Activated gamma-delta T cell treated with anti-CD3 and anti-CD28 coated beads, Interleukin-2, amount 50 U/mL, for 16 hours (primary cell): Measurements from ENCODE around the gene DOK3.
"Not testable (repeated sequence)": the region's sequence is repeated elsewhere in the genome, so short reads cannot be mapped to it uniquely, and the experiment has no call there.

Source experiments
- DNase-seq: peaks from one replicate; pipeline ENCODE4 v3.0.0-alpha.2; 2020; ENCODE audit warnings: low read depth

Gene DOK3

DNA sequence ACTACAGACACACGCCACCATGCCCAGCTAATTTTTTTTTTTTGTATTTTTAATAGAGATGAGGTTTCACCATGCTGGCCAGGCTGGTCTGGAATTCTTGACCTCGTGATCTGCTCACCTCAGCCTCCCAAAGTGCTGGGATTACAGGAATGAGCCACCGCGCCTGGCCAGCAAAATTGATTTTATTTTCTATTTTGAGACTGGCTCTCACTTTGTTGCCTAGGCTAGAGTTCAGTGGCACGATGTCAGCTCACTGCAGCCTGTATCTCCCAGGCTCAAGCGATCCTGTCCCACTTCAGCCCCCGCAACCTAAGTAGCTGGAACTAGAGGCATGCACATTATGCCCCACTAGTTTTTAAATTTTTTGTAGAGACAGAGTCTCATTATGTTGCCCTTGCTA is 24.8 kb upstream of the DOK3 start:
- not testable (repeated sequence) for DNase-seq

DNA sequence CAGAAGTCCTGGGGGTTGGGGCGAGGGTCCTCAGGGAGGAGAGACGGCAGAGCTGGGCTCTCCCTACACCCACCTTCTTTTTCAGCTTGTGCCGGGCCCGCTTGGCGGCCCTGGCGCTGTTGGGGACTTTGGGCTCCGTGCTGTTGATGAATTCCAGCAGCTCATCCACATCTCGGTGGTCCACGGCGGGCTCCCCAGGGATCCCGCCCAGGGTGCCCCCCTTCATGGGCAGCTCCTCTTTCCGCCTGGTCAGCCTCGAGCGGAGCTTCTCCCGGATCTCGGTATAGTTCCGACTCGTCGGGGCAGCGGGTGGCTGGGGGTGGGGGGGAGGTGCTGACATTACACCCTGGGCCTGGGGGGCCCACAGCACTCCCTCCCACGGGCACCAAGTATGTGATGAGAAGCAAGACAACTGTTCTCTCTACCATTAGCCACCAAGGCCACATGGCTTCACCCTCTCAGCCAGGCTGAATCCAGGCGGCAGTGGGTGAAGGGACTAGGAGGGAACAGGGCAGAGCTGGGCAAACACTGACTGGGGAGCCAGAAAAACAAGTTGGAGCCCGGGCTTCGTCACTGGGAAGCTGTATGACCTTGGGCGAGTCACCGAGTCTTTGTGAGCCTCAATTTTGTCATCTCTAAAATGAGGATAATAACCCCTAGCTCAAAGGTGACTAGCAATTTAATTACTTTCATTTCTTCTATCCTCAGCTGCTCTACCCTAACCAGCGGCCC is 21.7 kb upstream of the DOK3 start:
- DNase-seq, result no peak

DNA sequence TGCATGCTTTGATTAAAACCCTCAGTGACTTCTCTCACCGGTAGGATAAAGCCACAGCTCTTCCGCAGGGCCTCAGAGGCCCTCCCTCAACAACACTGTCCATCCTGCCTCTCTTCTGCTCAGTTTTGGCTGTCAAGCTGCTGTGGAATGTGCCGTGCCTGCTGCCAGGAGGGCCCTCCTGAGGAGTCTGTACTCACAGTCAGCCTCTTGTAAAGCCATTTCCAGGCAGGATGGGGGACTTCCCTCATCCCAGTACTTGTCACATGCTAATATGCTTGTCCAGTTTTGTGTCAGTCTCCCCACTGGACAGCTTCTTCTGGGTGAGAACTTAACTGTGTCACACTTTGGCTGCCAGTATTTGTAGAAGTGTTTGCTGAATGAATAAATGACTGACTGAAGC is 21.0 kb upstream of the DOK3 start:
- no peak for DNase-seq

DNA sequence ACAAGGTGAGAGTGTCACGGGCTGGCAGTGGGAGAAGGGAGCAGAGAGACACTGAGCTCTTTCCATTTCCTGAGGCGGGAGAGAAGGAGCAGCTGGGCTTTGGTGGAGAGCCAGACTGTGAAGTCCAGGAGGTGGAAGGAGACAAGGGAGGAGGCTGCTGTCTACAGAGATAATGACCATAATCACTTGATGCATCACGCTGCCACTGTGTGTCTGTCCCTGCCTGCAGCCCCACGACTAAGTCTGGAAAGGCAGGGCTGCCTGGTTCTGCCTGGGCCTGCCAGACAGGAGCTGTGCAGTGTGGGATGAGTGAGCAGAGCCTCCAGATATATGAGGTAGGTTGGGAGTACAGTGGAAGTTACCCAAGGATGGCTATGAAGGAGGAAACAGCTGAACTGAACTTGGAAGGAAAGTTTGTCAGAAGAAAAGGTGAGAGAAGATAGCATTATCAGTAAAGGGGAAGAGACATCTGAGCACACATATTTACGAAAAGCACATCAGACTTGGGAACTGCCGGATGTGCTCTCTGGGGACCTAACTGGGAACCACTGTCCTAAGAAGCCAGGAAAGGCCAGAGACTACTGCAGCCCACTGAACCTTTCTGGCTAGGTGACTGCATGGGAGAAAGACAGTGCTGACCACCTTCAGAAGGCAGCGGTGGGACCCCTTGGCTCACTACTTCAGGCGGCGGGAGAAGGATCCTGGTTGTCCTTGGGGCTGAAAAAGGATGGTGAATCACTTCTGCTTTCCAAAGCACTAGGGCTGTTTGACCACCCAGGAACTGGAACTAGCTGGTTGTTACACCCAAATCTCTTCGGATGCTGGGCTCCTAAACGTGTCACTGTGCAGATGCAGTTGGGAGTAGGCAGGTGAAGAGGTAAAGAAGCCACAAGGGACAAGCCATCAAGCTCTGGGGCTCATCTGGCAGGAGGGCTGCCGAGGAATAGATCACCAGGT is 19.9 kb upstream of the DOK3 start:
- DNase-seq, result no peak

DNA sequence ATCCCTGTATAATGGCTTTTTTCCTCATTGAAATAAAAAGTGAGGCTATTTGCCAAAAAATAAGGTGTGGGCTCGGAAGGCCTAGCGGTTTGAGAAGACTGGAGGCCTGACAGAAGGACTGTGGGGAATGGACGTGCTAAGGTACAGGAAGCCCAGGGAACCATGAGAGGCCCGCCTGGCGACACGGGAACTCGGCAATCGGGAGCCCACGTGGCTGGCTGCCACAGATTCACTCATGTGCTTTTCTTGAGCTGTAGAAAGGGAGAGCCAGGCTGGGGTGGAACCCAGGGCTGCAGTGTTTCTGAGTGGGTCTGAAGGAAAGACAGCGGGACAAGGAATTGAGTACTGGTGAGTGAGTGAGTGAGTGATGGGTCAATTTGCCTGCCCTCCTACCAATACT is 19.0 kb upstream of the DOK3 start:
- no peak for DNase-seq

DNA sequence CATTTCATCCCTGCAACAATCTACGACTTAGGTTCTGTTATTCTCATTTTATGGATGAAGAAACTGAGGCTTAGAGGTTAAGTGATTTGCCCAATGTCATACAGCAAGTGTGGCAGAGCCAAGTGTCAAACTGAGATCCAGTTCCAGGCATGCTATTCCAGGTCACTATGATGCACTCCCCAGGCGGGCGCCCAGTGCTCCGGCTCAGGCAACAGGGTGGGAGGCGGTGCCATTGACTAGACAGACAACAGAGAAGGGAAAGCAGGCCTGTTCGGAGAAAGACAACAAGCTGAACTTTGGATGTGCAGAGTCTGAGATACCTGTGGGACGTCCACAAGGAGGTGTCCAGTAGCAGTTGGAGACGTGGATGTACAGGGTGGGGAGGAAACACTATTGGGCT is 18.0 kb upstream of the DOK3 start:
- no peak for DNase-seq

DNA sequence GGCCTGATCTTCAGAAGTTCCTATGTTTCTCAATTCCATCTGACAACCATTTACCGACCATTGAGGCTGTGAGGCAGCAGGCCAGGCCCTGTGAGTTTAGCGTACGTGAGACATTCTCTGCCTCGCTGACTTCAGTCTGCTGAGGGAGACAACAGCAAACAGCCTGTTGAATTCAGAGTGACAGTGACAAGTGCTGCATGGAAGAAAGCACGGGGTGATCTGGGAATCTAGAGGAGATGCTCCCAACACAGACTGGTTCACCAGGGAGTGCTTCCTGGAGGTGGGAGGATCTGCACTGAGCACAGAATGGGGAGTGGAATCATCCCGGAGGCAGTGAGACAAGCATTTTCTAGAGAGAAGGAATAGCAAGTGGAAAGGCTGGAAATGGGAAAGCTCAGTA is 17.2 kb upstream of the DOK3 start:
- DNase-seq, result no peak

DNA sequence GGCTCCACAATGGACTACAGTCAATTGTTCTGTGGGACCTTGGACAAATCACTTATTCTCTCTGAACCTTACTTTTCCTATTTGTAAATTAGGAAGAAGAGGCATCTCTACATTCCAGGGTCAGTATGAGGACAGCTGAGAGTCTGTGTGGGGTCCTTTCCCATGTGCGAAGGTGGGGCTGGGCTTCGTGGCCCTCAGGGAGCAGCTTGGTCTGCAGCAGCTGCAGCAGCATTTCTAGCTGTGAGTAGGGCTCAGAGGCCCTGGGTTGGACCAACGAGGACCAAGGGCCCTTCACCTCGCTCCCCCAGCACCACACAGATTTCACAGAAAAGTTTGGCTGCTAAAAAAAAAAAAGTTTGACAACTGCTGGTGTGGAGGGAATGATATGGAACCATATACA is 16.6 kb upstream of the DOK3 start:
- DNase-seq, result no peak

DNA sequence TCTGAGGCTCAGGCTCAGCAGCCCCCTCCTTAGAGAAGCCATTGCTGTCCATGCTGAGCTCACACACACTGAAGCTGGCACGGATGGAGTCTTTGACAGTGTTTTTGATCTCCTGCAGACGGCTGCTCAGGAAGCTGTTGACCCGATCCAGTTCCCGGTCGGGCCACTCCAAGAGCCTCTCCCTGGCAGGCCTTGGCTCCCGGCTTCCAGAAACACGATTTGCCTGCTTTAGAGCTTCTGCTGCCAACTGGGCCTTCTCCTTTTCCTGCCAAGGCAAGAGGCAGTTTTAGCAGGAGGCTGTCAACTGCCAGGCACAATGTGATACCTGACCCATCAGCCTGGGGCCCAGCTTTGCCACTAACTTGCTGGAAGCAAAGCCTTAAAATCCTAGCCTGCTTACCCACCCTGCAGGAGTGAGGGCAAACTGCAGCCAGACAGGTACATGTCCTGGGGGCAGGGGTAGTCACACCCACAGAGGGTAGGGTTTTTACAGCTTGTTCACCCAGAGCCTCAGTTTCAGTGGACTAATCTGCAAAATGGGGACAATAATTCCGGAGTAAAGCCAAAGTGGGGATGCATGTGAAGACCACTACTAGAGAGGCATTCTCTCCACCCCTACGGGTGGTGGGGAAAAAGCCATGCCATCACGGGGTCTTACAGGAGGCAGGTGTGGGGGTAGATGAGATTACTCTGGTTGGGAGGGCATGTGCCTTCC is 15.5 kb upstream of the DOK3 start:
- no peak for DNase-seq

DNA sequence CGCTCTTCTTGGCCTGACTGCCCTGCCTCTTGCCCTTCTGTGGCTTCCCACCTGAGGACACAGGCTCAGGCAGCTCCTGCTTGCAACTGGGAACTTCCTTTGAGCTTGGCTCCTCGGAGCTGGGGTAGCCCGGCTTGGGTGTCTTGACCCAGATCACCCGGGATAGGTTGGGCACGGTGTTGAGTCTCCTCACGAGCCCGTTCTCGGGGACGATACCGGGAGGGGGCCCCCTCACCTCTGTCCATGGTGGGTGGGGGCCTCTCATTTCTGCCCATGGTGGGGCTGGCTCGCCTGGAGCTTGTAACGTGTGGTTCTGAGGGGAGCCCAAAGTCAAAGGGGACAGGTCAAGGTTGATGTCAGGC is 14.9 kb upstream of the DOK3 start:
- no peak for DNase-seq

DNA sequence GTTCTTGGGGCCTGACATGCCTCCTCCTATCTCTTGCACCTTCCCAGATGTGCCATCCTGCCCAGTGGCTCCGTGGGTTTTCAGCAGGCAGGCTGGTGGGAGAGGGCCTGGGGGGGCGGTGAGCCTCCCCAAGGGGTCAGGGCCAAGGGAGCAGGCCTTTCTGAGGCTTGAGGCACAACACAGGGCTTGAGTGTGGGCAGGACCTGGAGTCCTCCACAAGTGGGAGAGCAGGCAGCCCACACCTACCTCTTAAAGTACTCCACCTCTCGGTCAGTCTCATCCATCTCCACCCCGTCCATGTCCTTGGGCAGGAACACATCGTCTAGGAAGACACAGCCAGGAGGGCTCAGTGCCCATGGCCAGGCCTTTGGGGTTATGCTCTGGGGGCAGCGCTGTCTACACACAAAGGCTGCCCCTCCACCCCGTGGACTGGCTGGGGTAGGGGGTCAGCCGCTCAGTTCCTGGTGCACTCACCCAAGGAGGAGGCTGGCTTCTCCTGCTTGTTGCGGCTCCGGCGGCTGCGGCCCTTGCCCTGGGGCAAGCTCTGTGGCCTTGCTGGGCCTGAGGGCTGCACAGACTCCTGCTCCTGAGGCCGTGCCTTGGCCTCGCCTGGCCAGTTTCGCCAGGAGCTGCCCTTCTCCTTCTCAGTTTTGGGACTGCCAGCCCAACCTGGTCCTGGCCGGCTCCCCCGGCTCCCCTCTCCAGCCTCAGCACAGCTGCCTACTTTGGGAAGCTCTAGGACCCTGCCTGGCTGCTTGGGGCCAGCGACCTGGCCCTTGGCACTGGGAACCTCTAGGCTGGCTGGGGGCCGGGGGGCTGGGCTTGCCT is 14.3 kb upstream of the DOK3 start:
- no peak for DNase-seq

DNA sequence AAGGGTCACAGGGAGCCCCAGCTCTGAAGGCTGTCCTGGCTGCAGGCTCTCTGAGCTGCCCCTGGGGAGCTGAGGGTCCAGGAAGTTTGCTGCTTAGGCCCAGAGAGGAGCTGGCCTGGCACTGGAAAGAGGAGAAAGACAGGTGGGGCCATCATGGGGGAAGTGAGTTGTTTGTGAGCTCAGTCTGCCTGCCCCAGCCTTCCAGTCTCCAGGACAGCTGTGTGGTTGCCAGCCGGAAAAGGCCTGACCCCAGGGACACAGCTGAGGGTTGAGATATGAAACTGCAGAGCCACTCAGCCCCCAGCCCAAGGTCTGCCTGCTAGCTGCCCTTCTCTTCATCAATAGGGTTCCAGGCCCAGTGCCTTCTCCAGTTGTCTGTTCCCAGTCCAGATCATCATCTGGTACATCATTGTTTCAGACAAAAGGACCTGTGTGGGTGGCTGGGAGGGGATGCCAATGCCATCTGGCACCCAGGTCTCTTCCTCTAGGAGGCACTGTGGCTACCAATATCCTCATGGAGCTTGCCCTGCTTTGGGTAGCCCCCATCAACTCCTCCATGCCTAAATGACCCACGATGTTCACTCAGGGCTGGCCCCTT is 11.4 kb upstream of the DOK3 start:
- no peak for DNase-seq

DNA sequence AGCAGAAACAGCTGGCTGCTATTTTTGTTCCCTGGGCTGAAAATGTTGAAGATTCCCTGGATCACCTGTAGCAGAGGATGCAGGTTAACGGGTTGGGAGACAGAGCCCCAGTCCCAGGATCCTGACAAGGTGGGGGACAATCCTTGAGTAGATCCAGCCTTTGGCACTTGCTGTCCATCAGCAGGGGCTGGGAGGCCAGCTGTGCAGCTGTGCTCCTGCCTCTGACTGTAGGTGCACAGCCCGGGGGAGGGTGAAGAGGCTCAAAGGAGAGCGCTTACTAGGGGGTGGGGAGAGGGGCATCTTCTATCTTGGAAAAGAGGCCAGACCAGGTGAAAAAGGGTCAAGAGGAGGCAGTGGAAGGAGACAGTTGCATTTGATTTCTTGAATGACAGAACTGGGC is 10.6 kb upstream of the DOK3 start:
- no peak for DNase-seq

DNA sequence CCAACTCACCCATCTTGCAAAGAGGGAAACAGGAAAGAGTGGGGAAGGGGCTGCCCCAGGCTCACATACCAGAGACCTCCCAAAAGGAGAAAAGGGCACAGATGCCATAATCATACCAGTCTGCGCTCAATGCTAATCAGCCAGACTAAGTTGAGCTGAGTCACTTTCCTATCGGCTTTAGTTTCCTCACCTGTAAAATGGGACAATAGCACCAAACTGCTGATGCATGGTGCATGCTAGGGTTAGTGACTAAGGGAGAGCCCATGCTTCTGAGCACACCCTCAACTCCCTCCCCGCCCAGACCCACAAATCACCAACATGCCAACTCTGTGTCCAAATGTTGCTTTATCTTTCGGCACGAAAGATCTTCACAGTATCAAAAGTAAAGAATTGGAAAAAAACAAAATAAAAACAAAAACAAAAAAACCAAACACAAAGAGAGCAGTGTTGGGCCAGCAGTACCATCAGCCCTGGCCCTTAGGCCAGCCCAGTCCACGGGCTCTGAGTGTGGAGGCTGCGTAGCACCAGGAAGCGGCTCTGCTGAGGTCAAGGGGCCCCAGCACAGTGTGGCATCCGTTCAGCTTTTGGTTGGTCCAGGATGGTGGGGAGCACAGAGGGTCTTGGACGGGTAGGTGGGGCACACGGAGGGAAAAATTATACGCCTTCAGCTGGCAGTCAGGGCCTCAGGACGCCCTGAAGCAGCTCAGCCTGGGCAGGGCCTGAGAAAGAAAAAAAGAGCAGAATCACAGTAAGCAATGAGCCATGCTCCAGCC is 10.0 kb upstream of the DOK3 start:
- no peak for DNase-seq

DNA sequence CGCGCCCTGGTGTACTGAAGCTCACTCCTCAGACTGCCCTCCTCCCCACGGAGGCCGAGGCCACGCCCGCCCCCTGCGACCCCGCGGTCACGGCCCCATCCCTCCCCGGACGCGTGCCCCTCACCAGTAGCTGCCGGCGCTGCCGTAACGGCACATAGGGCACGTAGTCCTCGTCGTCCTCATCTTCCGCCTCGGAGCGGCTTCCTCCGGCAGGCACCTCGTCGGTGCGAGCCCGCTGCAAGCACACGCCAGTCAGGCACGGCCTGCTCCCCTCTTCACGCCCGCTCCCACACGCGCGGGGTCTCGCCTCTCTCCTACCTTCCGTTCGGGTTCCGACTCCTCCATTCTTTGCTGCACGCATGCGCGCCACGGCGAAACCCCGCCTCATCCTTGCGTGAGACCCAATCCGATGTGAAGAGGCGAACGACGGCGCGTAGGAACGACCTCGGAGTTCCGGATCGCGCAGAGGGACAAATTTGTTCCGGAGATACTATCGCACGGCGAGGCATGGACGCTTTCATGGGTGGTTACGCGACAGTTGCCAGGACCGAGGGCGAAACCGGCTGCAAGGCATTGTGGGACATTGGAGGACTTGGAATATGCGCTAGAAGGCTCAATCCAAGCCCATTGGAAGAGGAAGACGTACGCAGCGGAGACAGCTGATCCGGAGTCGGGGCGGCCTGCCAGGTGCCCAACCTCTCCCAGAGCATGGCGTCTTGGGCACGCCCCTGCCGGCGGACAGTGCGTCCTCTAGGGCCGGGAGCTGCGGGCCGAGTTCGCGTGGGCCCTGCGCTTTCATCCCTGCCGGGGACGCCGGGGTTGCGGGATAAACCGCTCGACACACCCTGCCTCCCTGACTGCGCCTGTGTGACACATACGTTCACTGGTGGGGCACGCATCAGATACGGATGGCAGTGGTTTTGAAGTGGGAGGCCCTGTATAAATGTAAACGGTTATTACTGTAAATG is 7.3 kb upstream of the DOK3 start, which contains the start of gene DDX41:
DDX41 (minus strand) TSS at position 361 of the 968 bp plus-strand sequence; CDS start at position 345, 16 bp downstream.
- DNase-seq, result peak; percentile 94

DNA sequence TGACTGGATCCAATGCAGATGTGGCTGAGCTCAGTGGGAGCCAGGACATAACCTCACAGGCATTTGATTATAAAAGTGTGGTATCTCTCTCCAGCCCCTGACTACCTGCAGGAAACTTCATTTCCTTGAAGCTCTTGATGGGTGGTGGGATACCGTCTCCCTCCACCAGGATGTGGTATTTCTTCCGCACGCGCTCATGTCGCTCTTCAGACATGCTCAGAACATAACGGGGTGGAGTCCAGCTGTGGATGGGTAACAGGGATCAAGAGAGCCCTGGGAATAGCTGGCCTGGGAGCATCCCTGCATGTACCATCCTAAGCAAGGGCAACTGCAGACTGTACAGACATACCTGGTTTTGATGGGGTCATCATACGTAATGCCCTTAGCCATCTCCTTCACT is 6.0 kb upstream of the DOK3 start:
- DNase-seq, result no peak

DNA sequence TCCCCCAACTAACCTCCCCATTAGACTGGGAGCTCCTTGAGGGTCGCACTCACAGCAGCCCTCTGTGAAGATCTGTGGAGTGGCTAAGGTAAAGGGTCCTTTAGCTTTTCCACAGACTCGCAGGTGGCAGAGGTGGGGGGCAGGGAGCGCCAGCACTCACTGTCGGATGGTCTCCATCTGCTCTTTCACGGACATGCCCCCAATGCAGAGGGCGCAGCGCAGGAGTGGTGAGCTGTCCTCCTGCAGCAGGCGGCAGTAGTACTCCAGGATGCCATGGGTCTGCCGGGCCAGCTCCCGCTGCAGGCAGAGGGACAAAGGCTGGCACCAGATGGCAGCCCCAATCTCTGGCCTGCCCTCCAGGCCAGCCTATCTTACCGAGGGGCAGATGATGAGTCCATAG is 4.9 kb upstream of the DOK3 start:
- no peak for DNase-seq

DNA sequence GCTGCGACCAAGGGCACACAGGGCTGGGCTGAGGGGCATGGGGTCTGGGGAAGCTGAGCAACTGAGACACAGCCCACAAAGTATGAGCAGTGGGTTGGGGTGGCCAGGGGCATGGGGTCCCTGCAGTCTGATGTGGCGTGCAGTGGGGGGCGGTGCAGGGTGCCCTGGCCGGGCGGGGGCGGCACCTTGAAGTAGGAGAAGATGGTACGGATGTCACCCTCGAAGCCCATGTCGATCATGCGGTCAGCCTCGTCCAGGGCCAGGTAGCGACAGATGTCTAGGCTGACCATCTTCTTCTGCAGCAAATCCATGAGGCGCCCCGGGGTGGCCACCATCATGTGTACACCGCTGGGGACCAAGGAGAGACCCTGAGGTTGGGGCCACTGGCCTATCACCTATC is 3.9 kb upstream of the DOK3 start:
- no peak for DNase-seq

DNA sequence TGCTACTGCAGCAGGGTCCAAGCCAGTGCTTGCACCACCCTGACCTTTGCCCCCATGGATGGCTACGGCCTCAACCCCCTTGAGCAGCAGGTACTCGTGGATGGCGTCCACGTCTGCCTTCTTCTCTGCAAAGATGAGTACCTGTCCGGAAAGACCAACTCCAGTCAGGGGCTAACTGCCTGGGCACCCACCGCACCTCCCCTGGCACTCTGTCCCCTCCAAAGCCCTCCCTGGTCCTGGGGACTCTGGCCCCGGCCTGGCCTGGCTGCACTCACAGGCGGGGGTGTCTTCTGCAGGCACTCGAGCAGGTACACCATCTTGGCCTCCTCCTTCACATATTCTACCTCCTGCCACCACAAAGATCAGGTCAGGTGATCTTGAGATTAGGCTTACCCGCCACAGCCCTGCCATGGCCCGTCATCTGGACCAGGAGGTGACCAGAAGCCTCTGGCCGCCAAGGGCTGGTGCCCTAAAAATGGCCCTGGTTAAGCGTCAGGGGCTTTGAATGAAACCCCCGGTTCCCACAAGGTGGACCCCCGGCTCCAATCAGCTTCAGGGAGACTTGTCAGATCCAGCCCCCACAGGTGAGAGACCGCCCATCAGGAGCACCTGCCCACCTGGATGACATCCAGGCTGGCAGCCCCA is 3.2 kb upstream of the DOK3 start:
- no peak for DNase-seq
